GM12878 (cell line): ENCODE data around the gene MAPK1. TPM values are rescaled to one million over a fixed set of nuclear protein-coding genes. Genes with fewer than 3 reads are reported as not detected.

Source experiments
- CBX3 ChIP-seq: fragments of 200-600 bp; sonication (generic); IDR thresholded peaks from 2 replicates; pipeline ENCODE4 v1.6.1; 2016; ENCODE audit warnings: low read depth, borderline replicate concordance
- EP300 ChIP-seq, 2 experiments: fragments of 150-350 bp in 1 of 2; IDR thresholded peaks; 2 replicates each; pipeline ENCODE4 v1.6.1; 2011 to 2012; ENCODE audit warnings: low read depth in 2 of 2, low read length in 2 of 2, borderline replicate concordance in 1 of 2, improper control_type of control experiment in 1 of 2, inconsistent platforms in 1 of 2; ENCODE audit not compliant: control insufficient read depth in 1 of 2
- FOXK2 ChIP-seq: fragments of 450-650 bp; IDR thresholded peaks from 2 replicates; pipeline ENCODE4 v1.6.1; 2017; ENCODE audit warnings: mild to moderate bottlenecking, moderate library complexity
- FOXM1 ChIP-seq: IDR thresholded peaks from 2 replicates; pipeline ENCODE4 v1.6.1; 2012; ENCODE audit warnings: low read depth, mild to moderate bottlenecking, inconsistent platforms, low read length, moderate library complexity
- KLF5 ChIP-seq: fragments of 450-650 bp; IDR thresholded peaks from 2 replicates; pipeline ENCODE4 v1.6.1; 2014; ENCODE audit warnings: mild to moderate bottlenecking; ENCODE audit not compliant: partially characterized antibody
- MTA2 ChIP-seq: fragments of 450-650 bp; IDR thresholded peaks from 2 replicates; pipeline ENCODE4 v1.6.1; 2016; ENCODE audit warnings: low read depth, mild to moderate bottlenecking, moderate library complexity
- MYB ChIP-seq: fragments of 150-350 bp; IDR thresholded peaks from 2 replicates; pipeline ENCODE4 v1.6.1; 2014; ENCODE audit warnings: mild to moderate bottlenecking, low read depth, low read length, borderline replicate concordance
- NFIC ChIP-seq: IDR thresholded peaks from 2 replicates; pipeline ENCODE4 v1.6.1; 2012; ENCODE audit warnings: low read depth, mild to moderate bottlenecking, inconsistent platforms, low read length, moderate library complexity
- PAX5 ChIP-seq: IDR thresholded peaks from 2 replicates; pipeline ENCODE4 v1.6.1; 2011; ENCODE audit warnings: low read depth, low read length, borderline replicate concordance
- PAX8 ChIP-seq: fragments of 450-650 bp; IDR thresholded peaks from 2 replicates; pipeline ENCODE4 v1.6.1; 2017; ENCODE audit warnings: mild to moderate bottlenecking, moderate library complexity
- SP1 ChIP-seq: IDR thresholded peaks from one replicate; pipeline ENCODE4 v1.6.1; 2011; ENCODE audit warnings: low read depth, low read length
- SREBF2 ChIP-seq: IDR thresholded peaks from 2 replicates; pipeline ENCODE4 v1.6.1; 2012; ENCODE audit warnings: mild to moderate bottlenecking, low read length
- TAF1 ChIP-seq: IDR thresholded peaks from 2 replicates; pipeline ENCODE4 v1.6.1; 2011; ENCODE audit warnings: mild to moderate bottlenecking, low read depth, low read length, borderline replicate concordance
- TCF12 ChIP-seq: IDR thresholded peaks from 2 replicates; pipeline ENCODE4 v1.6.1; 2011; ENCODE audit warnings: low read depth, mild to moderate bottlenecking, low read length
- ZNF384 ChIP-seq: IDR thresholded peaks from 2 replicates; pipeline ENCODE4 v1.6.1; 2012; ENCODE audit warnings: low read depth, mild to moderate bottlenecking, low read length, improper control_type of control experiment, borderline replicate concordance
- polyA plus RNA-seq, 11 experiments: library from polyadenylated mRNA; depleted of rRNA in 4 of 11; unstranded in 6 of 11; stranded (reverse) in 5 of 11; fragments of >200 nt; fragmentation: Nextera tagmentation in 4 of 11; fragmentation: Illumina TruSeq in 1 of 11; extraction: Ambion mirVana in 4 of 11; extraction: Trizol in 1 of 11; gene quantifications; 1 replicate in 1 of 11; 2 replicates in 10 of 11; pipeline versions ENCODE4 v1.2.1 to v1.2.3, GENCODE V29; 2011 to 2016; ENCODE audit warnings: inconsistent platforms in 2 of 11, missing spikeins in 2 of 11, low read depth in 1 of 11
- total RNA-seq, 4 experiments: library from RNA; depleted of rRNA in 3 of 4; stranded (reverse); fragments of >200 nt in 3 of 4; fragmentation: Illumina TruSeq in 1 of 4; extraction: Trizol in 1 of 4; gene quantifications; 2 replicates each; pipeline versions ENCODE4 v1.2.1 to v1.2.3, GENCODE V29; 2013 to 2021
- TF ChIP-seq, protein P1 (sequence below): fragments of 450-650 bp; IDR thresholded peaks from 2 replicates; pipeline ENCODE4 v1.6.1; 2017; ENCODE audit warnings: low read depth, mild to moderate bottlenecking, moderate library complexity
- TF ChIP-seq, protein P2 (sequence below): IDR thresholded peaks from 2 replicates; pipeline ENCODE4 v1.6.1; 2011; ENCODE audit warnings: borderline replicate concordance, low read depth, mild to moderate bottlenecking, moderate library complexity, mixed read lengths, low read length; ENCODE audit not compliant: insufficient read depth; ENCODE audit errors: extremely low read length

MAPK1 gene
- total and polyA plus RNA-seq, 10 of the 15 experiments (the other 5 are each of a cell fraction or from before 2014, with no cell fraction given), result 7.0 to 123 (median 58.4) TPM

DNA sequence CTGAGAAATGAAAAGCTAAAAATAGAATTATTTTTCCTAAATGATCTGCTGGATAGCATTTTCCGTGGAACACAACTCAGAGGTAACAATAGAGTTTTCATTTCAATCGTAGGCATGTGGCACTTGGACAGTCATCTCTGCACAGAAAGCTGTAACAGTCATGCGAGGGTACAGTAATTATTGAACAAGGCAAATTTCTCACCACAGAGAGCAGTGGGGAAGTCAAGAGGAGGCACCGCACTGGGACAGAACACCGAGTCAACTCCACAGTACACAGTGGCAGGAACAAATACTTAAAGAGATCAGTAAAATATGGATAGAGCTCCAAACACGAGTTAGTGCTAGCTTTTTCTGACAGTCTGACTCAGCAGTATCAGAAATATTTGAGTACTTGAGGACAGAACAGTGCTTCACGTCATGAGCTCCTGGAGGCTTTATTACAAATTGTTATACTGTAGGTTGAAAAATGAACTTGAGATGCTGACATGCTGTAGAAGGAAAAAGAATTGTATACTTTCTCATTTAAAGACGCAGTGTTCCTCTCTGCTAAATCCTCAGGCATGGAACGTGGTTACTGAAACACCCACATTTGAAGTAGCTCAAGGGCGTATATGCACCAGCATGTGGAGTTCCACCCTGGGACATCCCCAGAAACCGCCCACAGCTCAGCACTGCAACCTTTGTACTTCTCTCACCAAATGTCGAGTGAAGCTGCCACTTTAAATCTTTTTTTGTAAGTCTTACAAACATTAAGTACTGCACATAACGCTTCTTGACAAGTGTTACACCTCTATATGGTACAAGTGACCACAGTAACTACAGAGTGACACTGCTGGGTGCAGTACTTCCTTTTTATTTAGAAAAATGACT lies 104.5 kb downstream of the MAPK1 start (continued):
- TF ChIP-seq, protein P1, sequence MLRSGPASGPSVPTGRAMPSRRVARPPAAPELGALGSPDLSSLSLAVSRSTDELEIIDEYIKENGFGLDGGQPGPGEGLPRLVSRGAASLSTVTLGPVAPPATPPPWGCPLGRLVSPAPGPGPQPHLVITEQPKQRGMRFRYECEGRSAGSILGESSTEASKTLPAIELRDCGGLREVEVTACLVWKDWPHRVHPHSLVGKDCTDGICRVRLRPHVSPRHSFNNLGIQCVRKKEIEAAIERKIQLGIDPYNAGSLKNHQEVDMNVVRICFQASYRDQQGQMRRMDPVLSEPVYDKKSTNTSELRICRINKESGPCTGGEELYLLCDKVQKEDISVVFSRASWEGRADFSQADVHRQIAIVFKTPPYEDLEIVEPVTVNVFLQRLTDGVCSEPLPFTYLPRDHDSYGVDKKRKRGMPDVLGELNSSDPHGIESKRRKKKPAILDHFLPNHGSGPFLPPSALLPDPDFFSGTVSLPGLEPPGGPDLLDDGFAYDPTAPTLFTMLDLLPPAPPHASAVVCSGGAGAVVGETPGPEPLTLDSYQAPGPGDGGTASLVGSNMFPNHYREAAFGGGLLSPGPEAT, result peak; percentile 79
- TF ChIP-seq PAX8 (no peak), CBX3 (no peak), TAF1 (no peak), ZNF384 (peak; percentile 48; the same call in 1 of the 2 replicates), TCF12 (0 out of 2 replicates have a peak, but pooled peaks have one; percentile 51), FOXK2 (no peak), PAX5 (peak; percentile 74), FOXM1 (peak; percentile 53; the same call in 1 of the 2 replicates), MYB (0 out of 2 replicates have a peak, but pooled peaks have one; percentile 33), MTA2 (peak; percentile 55; the same call in 1 of the 2 replicates), KLF5 (no peak), EP300 (IDR thresholded peaks at IDR 0.05; ENCODE audit: borderline replicate concordance in 1 of 2, control insufficient read depth in 1 of 2, low read depth in 2 of 2, low read length in 2 of 2) (peak; percentile 63 to 79; a peak in 2 of 4 replicates), SP1 (peak; percentile 25), SREBF2 (no peak), NFIC (peak; percentile 67; the same call in 1 of the 2 replicates)
- TF ChIP-seq, protein P2, sequence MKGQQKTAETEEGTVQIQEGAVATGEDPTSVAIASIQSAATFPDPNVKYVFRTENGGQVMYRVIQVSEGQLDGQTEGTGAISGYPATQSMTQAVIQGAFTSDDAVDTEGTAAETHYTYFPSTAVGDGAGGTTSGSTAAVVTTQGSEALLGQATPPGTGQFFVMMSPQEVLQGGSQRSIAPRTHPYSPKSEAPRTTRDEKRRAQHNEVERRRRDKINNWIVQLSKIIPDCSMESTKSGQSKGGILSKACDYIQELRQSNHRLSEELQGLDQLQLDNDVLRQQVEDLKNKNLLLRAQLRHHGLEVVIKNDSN, result no peak
